HCT116 (cell line): ENCODE results near the gene FAM131C. TPM values are rescaled to one million over a fixed set of nuclear protein-coding genes. Genes with fewer than 3 reads are reported as not detected.

Source experiments
- ATAC-seq: fragments of 200-7000 bp; cut with Tn5 transposase; 2 replicates; pipeline ENCODE4 v1.9.1; 2020; ENCODE audit warnings: mild to moderate bottlenecking, moderate library complexity
- BruUV-seq: library from RNA; stranded (reverse); fragments of 400-500 nt; replicated peaks from 2 replicates; lab custom pipeline; 2021; lab: Mats Ljungman, UMichigan
- CTCF ChIA-PET: fragments of 300-600 bp; sonication (Branson Sonifier 250); formaldehyde crosslinking; loops from one replicate; lab custom pipeline; 2021; ENCODE audit warnings: antibody characterized with exemption; lab: Charles Lee
- POLR2A ChIA-PET: fragments of 300-600, 350-600 bp; sonication (Branson Sonifier 250); formaldehyde crosslinking; loops from one replicate; lab custom pipeline; 2021; ENCODE audit warnings: antibody characterized with exemption; lab: Charles Lee
- RAD21 ChIA-PET, 2 experiments: fragments of 300-600 bp; sonication (Branson Sonifier 250); formaldehyde crosslinking; loops; one replicate each; lab custom pipeline; 2023; ENCODE audit warnings: low total read pairs in 2 of 2; ENCODE audit not compliant: uncharacterized antibody in 2 of 2, unreplicated experiment in 2 of 2, low non-redundant PET in 1 of 2; lab: Charles Lee
- DNase-seq: peaks from one replicate; pipeline ENCODE4 v3.0.0-alpha.2; 2010; ENCODE audit warnings: low read depth, low spot score
- H2AFZ ChIP-seq: fragments of 200-600 bp; shearing (Covaris generic), sonication (generic); 2 replicates; pipeline ENCODE4 v1.6.1; 2017; ENCODE audit warnings: low read depth, mixed run types, mixed read lengths, antibody characterized with exemption, low read length; ENCODE audit not compliant: poor library complexity, severe bottlenecking
- H3K27ac ChIP-seq: 2 replicates; pipeline ENCODE4 v1.5.1; 2012; ENCODE audit warnings: low read depth, low read length
- H3K27me3 ChIP-seq: fragments of 200-600 bp; sonication (generic); 2 replicates; pipeline ENCODE4 v1.6.1; 2016; ENCODE audit warnings: mixed run types, low read length, mixed read lengths; ENCODE audit not compliant: insufficient read depth
- H3K36me3 ChIP-seq, 2 experiments: fragments of 200-500 bp in 1 of 2; fragments of 200-600 bp in 1 of 2; sonication (Bioruptor generic) in 1 of 2; sonication (generic) in 1 of 2; 2 replicates each; pipeline versions ENCODE4 v1.5.1 to v1.6.1; 2014 to 2016; ENCODE audit warnings: low read length in 2 of 2, inconsistent platforms in 1 of 2, mixed read lengths in 1 of 2, mixed run types in 1 of 2; ENCODE audit not compliant: insufficient read depth in 2 of 2, control insufficient read depth in 1 of 2
- H3K4me1 ChIP-seq, 2 experiments: fragments of 200-600 bp in 1 of 2; sonication (generic) in 1 of 2; 2 replicates each; pipeline versions ENCODE4 v1.5.1 to v1.6.1; 2012 to 2017; ENCODE audit warnings: low read length in 2 of 2, inconsistent platforms in 1 of 2, mild to moderate bottlenecking in 1 of 2, mixed read lengths in 1 of 2, mixed run types in 1 of 2, moderate library complexity in 1 of 2; ENCODE audit not compliant: insufficient read depth in 2 of 2, control insufficient read depth in 1 of 2
- H3K4me2 ChIP-seq: fragments of 200-600 bp; sonication (generic); 2 replicates; pipeline ENCODE4 v1.6.1; 2017; ENCODE audit warnings: mixed run types, low read length, mixed read lengths
- H3K4me3 ChIP-seq, 2 experiments: fragments of 200-600 bp in 1 of 2; sonication (generic) in 1 of 2; replicated peaks in 1 of 2; 2 replicates each; pipeline ENCODE4 v1.5.1; 2011 to 2016; ENCODE audit warnings: low read length in 2 of 2, control low read depth in 1 of 2, low read depth in 1 of 2, mild to moderate bottlenecking in 1 of 2, mixed read lengths in 1 of 2, mixed run types in 1 of 2
- H3K79me2 ChIP-seq: fragments of 200-600 bp; sonication (generic); 2 replicates; pipeline ENCODE4 v1.6.1; 2017; ENCODE audit warnings: mild to moderate bottlenecking, mixed run types, low read length, moderate library complexity, mixed read lengths; ENCODE audit not compliant: insufficient read depth
- H3K9ac ChIP-seq: fragments of 200-600 bp; sonication (generic); 2 replicates; pipeline ENCODE4 v1.6.1; 2016; ENCODE audit warnings: low read length, mixed read lengths
- H3K9me2 ChIP-seq: fragments of 200-600 bp; sonication (generic), shearing (Covaris generic); 2 replicates; pipeline ENCODE4 v1.6.1; 2017; ENCODE audit warnings: mixed run types, mild to moderate bottlenecking, moderate library complexity; ENCODE audit not compliant: insufficient read depth
- H3K9me3 ChIP-seq, 2 experiments: fragments of 200-500 bp in 1 of 2; fragments of 200-600 bp in 1 of 2; sonication (Bioruptor generic) in 1 of 2; sonication (generic) in 1 of 2; 2 replicates each; pipeline ENCODE4 v1.6.1; 2014 to 2017; ENCODE audit warnings: low read length in 2 of 2, mixed read lengths in 2 of 2, inconsistent platforms in 1 of 2, low read depth in 1 of 2, mild to moderate bottlenecking in 1 of 2, mixed run types in 1 of 2, moderate library complexity in 1 of 2; ENCODE audit not compliant: control insufficient read depth in 1 of 2, insufficient read depth in 1 of 2
- H4K20me1 ChIP-seq: fragments of 200-600 bp; sonication (generic), shearing (Covaris generic); 2 replicates; pipeline ENCODE4 v1.6.1; 2017; ENCODE audit warnings: mixed run types, mild to moderate bottlenecking, moderate library complexity; ENCODE audit not compliant: insufficient read depth
- CBX3 ChIP-seq: IDR thresholded peaks from 2 replicates; pipeline ENCODE4 v1.6.1; 2012; ENCODE audit warnings: low read depth
- CEBPB ChIP-seq: IDR thresholded peaks from 2 replicates; pipeline ENCODE4 v1.6.1; 2012; ENCODE audit warnings: low read depth
- EGR1 ChIP-seq: IDR thresholded peaks from 2 replicates; pipeline ENCODE4 v1.6.1; 2012; ENCODE audit warnings: low read depth
- ELF1 ChIP-seq: IDR thresholded peaks from 2 replicates; pipeline ENCODE4 v1.6.1; 2012; ENCODE audit warnings: low read depth, borderline replicate concordance
- JUND ChIP-seq: IDR thresholded peaks from 2 replicates; pipeline ENCODE4 v1.6.1; 2012
- MAX ChIP-seq: IDR thresholded peaks from 2 replicates; pipeline ENCODE4 v1.6.1; 2012
- RAD21 ChIP-seq: IDR thresholded peaks from 2 replicates; pipeline ENCODE4 v1.6.1; 2012; ENCODE audit warnings: low read depth, mild to moderate bottlenecking
- SIN3A ChIP-seq: IDR thresholded peaks from 2 replicates; pipeline ENCODE4 v1.6.1; 2012; ENCODE audit warnings: low read depth
- SRF ChIP-seq: IDR thresholded peaks from 2 replicates; pipeline ENCODE4 v1.6.1; 2012; ENCODE audit warnings: low read depth
- TCF7L2 ChIP-seq: IDR thresholded peaks from 2 replicates; pipeline ENCODE4 v1.7.0; 2011; ENCODE audit warnings: borderline replicate concordance, inconsistent platforms; ENCODE audit not compliant: insufficient read depth, insufficient read length; ENCODE audit errors: extremely low read depth
- ZBTB33 ChIP-seq: IDR thresholded peaks from 2 replicates; pipeline ENCODE4 v1.6.1; 2011; ENCODE audit warnings: mild to moderate bottlenecking, low read length, moderate library complexity; ENCODE audit not compliant: insufficient replicate concordance; ENCODE audit errors: extremely low read depth
- ZFX ChIP-seq: fragments of 450-650 bp; IDR thresholded peaks from 2 replicates; pipeline ENCODE4 v1.6.1; 2017
- ZNF274 ChIP-seq: fragments of 200-500 bp; sonication (Bioruptor generic); IDR thresholded peaks from 2 replicates; pipeline ENCODE4 v1.6.1; 2014; ENCODE audit warnings: mild to moderate bottlenecking, low read depth, low read length, inconsistent platforms
- intact Hi-C: fragments of 100-400 bp; cut with micrococcal nuclease; formaldehyde crosslinking; loops from 2 replicates; pipeline ENCODE4 v1.10.0; 2022
- total RNA-seq: library from RNA; stranded (reverse); gene quantifications from one replicate; pipeline ENCODE4 v1.2.1, GENCODE V29; 2021; ENCODE audit not compliant: unreplicated experiment
- TF ChIP-seq, protein P1 (sequence below): IDR thresholded peaks from 2 replicates; pipeline ENCODE4 v1.6.1; 2012

Gene FAM131C
- total RNA-seq, 1 experiment from 2014 or later, result 11.6 TPM

- Histone ChIP-seq H3K36me3 (no peaks in the 10 kb centered on the region), H3K9ac (no peak overlapping the region), H3K27ac (no peak overlapping the region), H3K4me3 (no peak overlapping the region), H3K9me2 (no peaks in the 10 kb centered on the region), H2AFZ (no peak overlapping the region), H3K9me3 (no peaks in the 10 kb centered on the region), H3K79me2 (no peaks in the 10 kb centered on the region), H3K4me2 (no peak overlapping the region), H3K4me1 (peaks cover 0 to 17% of the 10 kb centered on the region in 2 experiments; a peak in 3 of 4 replicates), H3K27me3 (no peaks in the 10 kb centered on the region), H4K20me1 (no peaks in the 10 kb centered on the region)
- ChIA-PET CTCF (no interaction called here), POLR2A (no interaction called here), RAD21 (no interaction called here)
- DNase-seq (no peak), ATAC-seq (no peak)
- no peak for TF ChIP-seq RAD21
- no peak for TF ChIP-seq ZNF274
- no peak for TF ChIP-seq MAX
- TF ChIP-seq SIN3A, result no peak
- TF ChIP-seq ZFX, result no peak
- TF ChIP-seq CEBPB, result no peak
- TF ChIP-seq, protein P1, sequence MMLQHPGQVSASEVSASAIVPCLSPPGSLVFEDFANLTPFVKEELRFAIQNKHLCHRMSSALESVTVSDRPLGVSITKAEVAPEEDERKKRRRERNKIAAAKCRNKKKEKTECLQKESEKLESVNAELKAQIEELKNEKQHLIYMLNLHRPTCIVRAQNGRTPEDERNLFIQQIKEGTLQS, result no peak
- no peak for TF ChIP-seq EGR1
- TF ChIP-seq ELF1, result no peak
- no TSS peak for BruUV-seq
- intact Hi-C loops, result no loop called here
Observed at GRCh38 chr1:16023050-16023653, 50.3 kb downstream of the FAM131C start.

GRCh38 chr1:16022393-16022792, 51.1 kb downstream of the FAM131C start:
- H3K9me2 ChIP-seq, result no peaks in the 10 kb centered on the region
- peaks cover 0 to 17% of the 10 kb centered on the region in 2 experiments; a peak in 3 of 4 replicates for H3K4me1 ChIP-seq
- intact Hi-C loops, result no loop called here
- H2AFZ ChIP-seq, result no peak overlapping the region
- no TSS peak for BruUV-seq
- no peaks in the 10 kb centered on the region for H3K79me2 ChIP-seq
- ChIA-PET CTCF (no interaction called here), RAD21 (no interaction called here), POLR2A (no interaction called here)
- H3K9me3 ChIP-seq, result no peaks in the 10 kb centered on the region
- H3K4me3 ChIP-seq, result no peak overlapping the region
- no peaks in the 10 kb centered on the region for H3K27me3 ChIP-seq
- H3K36me3 ChIP-seq, result no peaks in the 10 kb centered on the region
- no peak overlapping the region for H3K9ac ChIP-seq
- no peak overlapping the region for H3K4me2 ChIP-seq
- DNase-seq (no peak), ATAC-seq (no peak)
- no peaks in the 10 kb centered on the region for H4K20me1 ChIP-seq
- TF ChIP-seq SRF, result no peak
- TF ChIP-seq TCF7L2, result no peak
- no peak for TF ChIP-seq ZBTB33
- no peak for TF ChIP-seq MAX
- no peak for TF ChIP-seq JUND
- TF ChIP-seq ZNF274, result no peak
- no peak for TF ChIP-seq CBX3
- TF ChIP-seq SIN3A, result no peak
- no peak for TF ChIP-seq ZFX
- no peak for TF ChIP-seq ELF1
- TF ChIP-seq, all 23 proteins: peak for 0
- H3K27ac ChIP-seq, result no peak overlapping the region
